SK-N-SH treated with all-trans-retinoic acid at 6 μM for 48 hours (cell line): ENCODE data around the gene WDR31.

Source experiments
- ARNTL ChIP-seq: fragments of 450-650 bp; formaldehyde crosslinking; IDR thresholded peaks from 2 replicates; pipeline ENCODE4 v1.5.0; 2020; ENCODE audit warnings: low read depth, mild to moderate bottlenecking, moderate library complexity, borderline replicate concordance
- BACH2 ChIP-seq: fragments of 250-450 bp; sonication (Bioruptor Pico); IDR thresholded peaks from 2 replicates; pipeline ENCODE4 v1.9.0; 2021; ENCODE audit warnings: mild to moderate bottlenecking, borderline replicate concordance
- ESRRG ChIP-seq: fragments of 250-450 bp; sonication (Bioruptor Pico); IDR thresholded peaks from 2 replicates; pipeline ENCODE4 v1.6.1; 2021; ENCODE audit warnings: mild to moderate bottlenecking
- GLIS3 ChIP-seq: fragments of 250-450 bp; sonication (Bioruptor Pico); IDR thresholded peaks from 2 replicates; pipeline ENCODE4 v1.5.0; 2020; ENCODE audit warnings: mild to moderate bottlenecking, moderate library complexity
- PATZ1 ChIP-seq: fragments of 250-450 bp; sonication (Bioruptor Pico); IDR thresholded peaks from 2 replicates; pipeline ENCODE4 v1.8.0; 2020; ENCODE audit warnings: mild to moderate bottlenecking, moderate library complexity, borderline replicate concordance
- PPARA ChIP-seq: fragments of 250-450 bp; sonication (Bioruptor Pico); IDR thresholded peaks from 2 replicates; pipeline ENCODE4 v1.5.0; 2020; ENCODE audit warnings: mild to moderate bottlenecking, borderline replicate concordance
- RARB ChIP-seq: fragments of 250-450 bp; sonication (Bioruptor Pico); IDR thresholded peaks from 2 replicates; pipeline ENCODE4 v1.8.0; 2021; ENCODE audit warnings: mild to moderate bottlenecking, moderate library complexity
- SNAI2 ChIP-seq: fragments of 250-450 bp; sonication (Bioruptor Pico); IDR thresholded peaks from 2 replicates; pipeline ENCODE4 v1.5.0; 2020; ENCODE audit warnings: mild to moderate bottlenecking, moderate library complexity
- TCF4 ChIP-seq: fragments of 250-450 bp; sonication (Bioruptor Pico); IDR thresholded peaks from 2 replicates; pipeline ENCODE4 v1.8.0; 2021; ENCODE audit warnings: mild to moderate bottlenecking, moderate library complexity, borderline replicate concordance
- ZC3H10 ChIP-seq: fragments of 250-450 bp; sonication (Bioruptor Pico); IDR thresholded peaks from 2 replicates; pipeline ENCODE4 v1.5.1; 2021; ENCODE audit warnings: mild to moderate bottlenecking, moderate library complexity
- ZFP3 ChIP-seq: fragments of 250-450 bp; sonication (Bioruptor Pico); IDR thresholded peaks from 2 replicates; pipeline ENCODE4 v1.5.0; 2020; ENCODE audit warnings: mild to moderate bottlenecking, moderate library complexity

- TF ChIP-seq ARNTL: no peak
- TF ChIP-seq GLIS3: no peak
- no peak for TF ChIP-seq ZFP3 (CRISPR knock-in tag)
- no peak for TF ChIP-seq PPARA (CRISPR knock-in tag)
- TF ChIP-seq TCF4: no peak
- no peak for TF ChIP-seq PATZ1 (CRISPR knock-in tag)
- TF ChIP-seq BACH2: no peak
- no peak for TF ChIP-seq SNAI2
- no peak for TF ChIP-seq ESRRG (CRISPR knock-in tag)
- no peak for TF ChIP-seq RARB (CRISPR knock-in tag)
- TF ChIP-seq ZC3H10 (CRISPR knock-in tag): no peak
Observed at GRCh38 chr9:113311961-113312360, 28.1 kb downstream of the WDR31 start.
